Heart left ventricle (tissue), 16 donors: ENCODE results near the gene LRFN4. TPM values are rescaled to one million over a fixed set of nuclear protein-coding genes. Genes with fewer than 3 reads are reported as not detected.

Experiments
- ATAC-seq, 4 donors: fragments of 200-7000 bp; cut with Tn5 transposase; one replicate each; pipeline ENCODE4 v1.9.1; 2020 to 2022; ENCODE audit warnings: moderate library complexity in 4 of 4, mild to moderate bottlenecking in 3 of 4, moderate number of reproducible peaks in 1 of 4
- DNase-seq, 5 donors: peaks; one replicate each; pipeline ENCODE4 v3.0.0-alpha.2; 2020
- H3K27ac ChIP-seq, 12 donors: fragments of 200-600 bp; sonication (generic) in 4 of 12; one replicate each; pipeline versions ENCODE4 v1.5.0 to v1.8.0; 2016 to 2022; ENCODE audit warnings: mild to moderate bottlenecking in 2 of 12
- H3K27me3 ChIP-seq, 9 donors: fragments of 200-600 bp; sonication (generic) in 2 of 9; one replicate each; pipeline versions ENCODE4 v1.5.1 to v1.8.0; 2016 to 2022; ENCODE audit warnings: mild to moderate bottlenecking in 3 of 9
- H3K36me3 ChIP-seq, 9 donors: fragments of 200-600 bp; sonication (generic) in 2 of 9; one replicate each; pipeline versions ENCODE4 v1.5.0 to v1.8.0; 2018 to 2022; ENCODE audit warnings: mild to moderate bottlenecking in 2 of 9
- H3K4me1 ChIP-seq, 12 donors: fragments of 200-600 bp; sonication (generic) in 4 of 12; one replicate each; pipeline versions ENCODE4 v1.5.0 to v1.8.0; 2016 to 2022; ENCODE audit warnings: mild to moderate bottlenecking in 3 of 12
- H3K4me3 ChIP-seq, 12 donors: fragments of 200-600 bp; sonication (generic) in 4 of 12; one replicate each; pipeline versions ENCODE4 v1.5.0 to v1.8.0; 2017 to 2022; ENCODE audit warnings: mild to moderate bottlenecking in 9 of 12, moderate library complexity in 4 of 12
- H3K9me3 ChIP-seq, 12 donors: fragments of 200-600 bp; sonication (generic) in 4 of 12; one replicate each; pipeline versions ENCODE4 v1.5.0 to v1.8.0; 2016 to 2022; ENCODE audit warnings: mild to moderate bottlenecking in 1 of 12
- CTCF ChIP-seq, 12 donors: fragments of 200-600 bp; sonication (generic) in 4 of 12; IDR thresholded peaks; one replicate each; pipeline versions ENCODE4 v1.5.0 to v1.8.0; 2018 to 2022; ENCODE audit warnings: antibody characterized with exemption in 12 of 12, mild to moderate bottlenecking in 5 of 12
- POLR2A ChIP-seq, 2 donors: fragments of 450-650 bp; IDR thresholded peaks; one replicate each; pipeline ENCODE4 v1.6.1; 2017; ENCODE audit warnings: antibody characterized with exemption in 2 of 2, mild to moderate bottlenecking in 2 of 2, moderate library complexity in 2 of 2
- WGBS, 4 donors: extraction: QIAGEN DNeasy Blood & Tissue Kit in 2 of 4; methylation state at CpG; one replicate each; pipeline versions ENCODE4 v1.1.5 to v1.1.7; 2013 to 2018; 5-methylcytosine and 5-hydroxymethylcytosine counted together
- intact Hi-C, 10 donors: fragments of 100-400 bp; cut with DNase I; formaldehyde crosslinking; loops; one replicate each; pipeline versions ENCODE4 v1.11.1 to v1.14.2; 2022
- polyA plus RNA-seq, 2 donors: library from polyadenylated mRNA; stranded (reverse); fragments of 200-250 nt; gene quantifications; one replicate each; pipeline ENCODE4 v1.2.3, GENCODE V29; 2013
- total RNA-seq, 9 donors: library from RNA; depleted of rRNA in 2 of 9; stranded (reverse); fragments of >200 nt in 2 of 9; fragmentation: NEBNext Ultra II Directional in 3 of 9; extraction: Animal tissue kit (Norgen Biotek cat#: 25700) in 3 of 9; gene quantifications; one replicate each; pipeline versions ENCODE4 v1.1.0 to v1.2.4, GENCODE V29; 2016 to 2023
- donor health status: ischemic (EF 13 %, LVEDD 7.1; RV severe dilation, severe dysfunction).
- donor health status: healthy with polysubstance abuse.
- donor health status: DM: no; HTN: yes; CAD: no.
- donor health status: DM: no; HTN: no; CAD: no.
- donor health status: ischemic (EF 25% LVEDD 6.9; RV normal size, moderate dysfunction).
- donor health status: ischemic (EF 25% LVEDD 5.7; RV mildly dilated, moderate dysfunction).
- donor health status: healthy.
- donor health status: DM: yes; HTN: yes; CAD: no.
- donor health status: ischemic (EF 35%, LVEDD 5.7; RV mildly dilated, moderate dysfunction).
- donor health status: nonischemic (EF 11% LVEDD 7.7; RV severe dilation, severe dysfunction).
- donor health status: DM: yes; HTN: yes; CAD: no.
- donor health status: PGD.
- donor health status: ischemic (EF 29% LVEDD 5.4; RV normal size, mild dysfunction).
- donor health status: nonischemic (EF 23%, LVEDD 6.1; RV moderate dilation, normal function).

LRFN4 gene
- total and polyA plus RNA-seq, 11 donors, result 8.2 to 22.1 (median 15.4) TPM

GRCh38 chr11:66863428-66864125 lies 6.7 kb downstream of the LRFN4 start:
- intact Hi-C loops, result no loop called here
- no peaks in the 10 kb centered on the region for H3K4me1 ChIP-seq
- H3K9me3 ChIP-seq, result no peaks in the 10 kb centered on the region
- ATAC-seq (no peak), DNase-seq (peak in 2 of 5 donors; percentile 25 to 46)
- no peaks in the 10 kb centered on the region for H3K27me3 ChIP-seq
- no peak for TF ChIP-seq POLR2A (IDR thresholded peaks at IDR 0.05)
- TF ChIP-seq CTCF (IDR thresholded peaks at IDR 0.05), result no peak
- WGBS, 4 donors, result 91 to 94% (median 92%) methylated on average over 30 to 31 of the region's 31 CpGs
- peaks cover 0 to 2% (median 0%) of the 10 kb centered on the region in 9 donors for H3K36me3 ChIP-seq
- no peak overlapping the region for H3K27ac ChIP-seq
- no peak overlapping the region for H3K4me3 ChIP-seq

- no peak for ATAC-seq
- no peak overlapping the region for H3K4me3 ChIP-seq
- H3K4me1 ChIP-seq, result no peaks in the 10 kb centered on the region
- peaks cover 0 to 3% (median 0%) of the 10 kb centered on the region in 9 donors for H3K36me3 ChIP-seq
- 70 to 81% (median 78%) methylated on average over 33 to 35 of the region's 35 CpGs for WGBS, 4 donors
- no peak for TF ChIP-seq CTCF (IDR thresholded peaks at IDR 0.05)
- no peak for TF ChIP-seq POLR2A (IDR thresholded peaks at IDR 0.05)
- H3K27me3 ChIP-seq, result no peaks in the 10 kb centered on the region
- no peak overlapping the region for H3K27ac ChIP-seq
- H3K9me3 ChIP-seq, result no peaks in the 10 kb centered on the region
- DNase-seq, result peak in 1 of 5 donors; percentile 23
- intact Hi-C loops, result no loop called here
Measured at GRCh38 chr11:66864172-66864901, 7.5 kb downstream of the LRFN4 start.

- DNase-seq, result peak in 1 of 5 donors; percentile 18
- no peaks in the 10 kb centered on the region for H3K27me3 ChIP-seq
Measured at GRCh38 chr11:66864924-66865697, 8.2 kb downstream of the LRFN4 start.

More at GRCh38 chr11:66864924-66865697, 8.2 kb downstream of the LRFN4 start:
- ATAC-seq, result no peak
- intact Hi-C loops, result no loop called here
- 86 to 89% (median 88%) methylated on average over 13 to 23 of the region's 23 CpGs for WGBS, 4 donors
- Histone ChIP-seq H3K4me3 (no peak overlapping the region), H3K9me3 (no peaks in the 10 kb centered on the region), H3K36me3 (peaks cover 0 to 11% (median 0%) of the 10 kb centered on the region in 9 donors), H3K4me1 (no peaks in the 10 kb centered on the region), H3K27ac (no peak overlapping the region)
- TF ChIP-seq POLR2A (IDR thresholded peaks at IDR 0.05) (no peak), CTCF (IDR thresholded peaks at IDR 0.05) (no peak)
